Natural killer cell (primary cell): Measurements from ENCODE around the gene HOXC4. TPM values are rescaled to one million over a fixed set of nuclear protein-coding genes. Genes with fewer than 3 reads are reported as not detected.

Experiments
- ATAC-seq, 3 donors: fragments of 150-1000 bp in 2 of 3; fragments of 200-7000 bp in 1 of 3; cut with Tn5 transposase; 1 replicate in 1 of 3; 2 replicates in 2 of 3; pipeline ENCODE4 v1.10.0; 2021; ENCODE audit warnings: mild to moderate bottlenecking in 2 of 3, moderate library complexity in 2 of 3
- DNase-seq, 2 donors: peaks; one replicate each; pipeline versions ENCODE4 v3.0.0 to v3.0.0-alpha.2; 2013 to 2021; ENCODE audit warnings: mixed read lengths in 1 of 2
- H3K27ac ChIP-seq: one replicate; pipeline ENCODE4 v1.5.1; 2013; ENCODE audit warnings: mild to moderate bottlenecking, low read length
- H3K27me3 ChIP-seq: one replicate; pipeline ENCODE4 v1.6.1; 2013; ENCODE audit warnings: low read length; ENCODE audit not compliant: control insufficient read depth, insufficient read depth
- H3K36me3 ChIP-seq: one replicate; pipeline ENCODE4 v1.6.1; 2013; ENCODE audit warnings: low read length; ENCODE audit not compliant: control insufficient read depth, insufficient read depth
- H3K4me1 ChIP-seq: one replicate; pipeline ENCODE4 v1.6.1; 2013; ENCODE audit warnings: low read length; ENCODE audit not compliant: control insufficient read depth, insufficient read depth
- H3K4me3 ChIP-seq: one replicate; pipeline ENCODE4 v1.5.1; 2013; ENCODE audit warnings: low read length
- H3K9me3 ChIP-seq: one replicate; pipeline ENCODE4 v1.6.1; 2013; ENCODE audit warnings: low read length; ENCODE audit not compliant: control insufficient read depth, insufficient read depth
- H3K27ac Mint-ChIP-seq, 2 donors: one replicate each; pipeline ENCODE4 v1.8.0; 2022; ENCODE audit warnings: mild to moderate bottlenecking in 2 of 2, mixed read lengths in 2 of 2, moderate library complexity in 1 of 2
- H3K27me3 Mint-ChIP-seq, 2 donors: one replicate each; pipeline ENCODE4 v1.8.0; 2022; ENCODE audit warnings: low read depth in 2 of 2, mixed read lengths in 2 of 2
- H3K36me3 Mint-ChIP-seq: one replicate; pipeline ENCODE4 v1.8.0; 2022; ENCODE audit warnings: mixed read lengths
- H3K4me1 Mint-ChIP-seq, 2 donors: one replicate each; pipeline ENCODE4 v1.8.0; 2022; ENCODE audit warnings: mixed read lengths in 2 of 2
- H3K4me3 Mint-ChIP-seq: one replicate; pipeline ENCODE4 v1.8.0; 2022; ENCODE audit warnings: mild to moderate bottlenecking, moderate library complexity, mixed read lengths
- H3K9me3 Mint-ChIP-seq, 2 donors: one replicate each; pipeline ENCODE4 v1.8.0; 2022; ENCODE audit warnings: mixed read lengths in 2 of 2
- CTCF ChIP-seq: fragments of 200-600 bp; IDR thresholded peaks from one replicate; pipeline ENCODE4 v1.8.0; 2022; ENCODE audit warnings: antibody characterized with exemption
- WGBS: methylation state at CpG from one replicate; pipeline ENCODE4 v1.1.7; 2013; ENCODE audit warnings: missing lambda C conversion rate; ENCODE audit not compliant: insufficient coverage; 5-methylcytosine and 5-hydroxymethylcytosine counted together
- intact Hi-C: fragments of 100-400 bp; cut with micrococcal nuclease; formaldehyde crosslinking; loops from one replicate; pipeline ENCODE4 v1.14.2; 2022
- total RNA-seq, 4 donors: library from RNA; stranded (reverse); fragments of 120-200 nt in 1 of 4; gene quantifications; one replicate each; pipeline versions ENCODE4 v1.2.3 to v1.2.4, GENCODE V29; 2013 to 2022

HOXC4 gene
- total RNA-seq, 3 donors from 2014 or later (not counting 1 experiment from before 2014, with no cell fraction given): 0.95 to 3.2 (median 1.8) TPM

GRCh38 chr12:54065677-54066076 lies 12.0 kb downstream of the HOXC4 start:
- Histone ChIP-seq H3K27ac (no peak overlapping the region), H3K9me3 (no peaks in the 10 kb centered on the region), H3K4me1 (no peaks in the 10 kb centered on the region), H3K27me3 (peaks cover 23% of the 10 kb centered on the region), H3K4me3 (no peak overlapping the region), H3K36me3 (no peaks in the 10 kb centered on the region)
- Mint-ChIP-seq H3K4me1 (no peaks in the 10 kb centered on the region), H3K36me3 (no peaks in the 10 kb centered on the region), H3K9me3 (no peaks in the 10 kb centered on the region), H3K4me3 (no peak overlapping the region), H3K27ac (no peak overlapping the region), H3K27me3 (peaks cover 33 to 40% of the 10 kb centered on the region in 2 donors)
- TF ChIP-seq CTCF: no peak
- ATAC-seq: no peak
- no peak for DNase-seq
- intact Hi-C loops: no loop called here

- Histone ChIP-seq H3K27ac (no peak overlapping the region), H3K27me3 (peaks cover 19% of the 10 kb centered on the region), H3K9me3 (no peaks in the 10 kb centered on the region), H3K4me1 (no peaks in the 10 kb centered on the region), H3K4me3 (no peak overlapping the region), H3K36me3 (no peaks in the 10 kb centered on the region)
- no peaks in the 10 kb centered on the region for H3K36me3 Mint-ChIP-seq
- intact Hi-C loops: no loop called here
- H3K27me3 Mint-ChIP-seq: peaks cover 26 to 33% of the 10 kb centered on the region in 2 donors
- ATAC-seq (no peak), DNase-seq (no peak)
- H3K4me3 Mint-ChIP-seq: no peak overlapping the region
- WGBS: no CpG with 5 or more reads among the region's 1 CpG
- TF ChIP-seq CTCF: no peak
- H3K9me3 Mint-ChIP-seq: no peaks in the 10 kb centered on the region
- H3K27ac Mint-ChIP-seq: no peak overlapping the region
- H3K4me1 Mint-ChIP-seq: no peaks in the 10 kb centered on the region
These were observed 12.8 kb downstream of the HOXC4 start for GRCh38 chr12:54066408-54066807.

- no peak for TF ChIP-seq CTCF
- Histone ChIP-seq H3K27ac (no peak overlapping the region), H3K27me3 (peaks cover 14% of the 10 kb centered on the region), H3K36me3 (no peaks in the 10 kb centered on the region), H3K9me3 (no peaks in the 10 kb centered on the region), H3K4me1 (no peaks in the 10 kb centered on the region), H3K4me3 (no peak overlapping the region)
- intact Hi-C loops: no loop called here
- ATAC-seq (no peak), DNase-seq (no peak)
- Mint-ChIP-seq H3K4me1 (no peaks in the 10 kb centered on the region), H3K27ac (no peak overlapping the region), H3K9me3 (no peaks in the 10 kb centered on the region), H3K36me3 (no peaks in the 10 kb centered on the region), H3K4me3 (no peak overlapping the region), H3K27me3 (peaks cover 14 to 19% of the 10 kb centered on the region in 2 donors)
- WGBS: 85% methylated on average over 4 of the region's 4 CpGs
These were observed 14.9 kb downstream of the HOXC4 start for GRCh38 chr12:54068418-54069070.

GRCh38 chr12:54071942-54072341 lies 18.3 kb downstream of the HOXC4 start:
- H3K27me3 Mint-ChIP-seq: peaks cover 6 to 15% of the 10 kb centered on the region in 2 donors
- H3K36me3 Mint-ChIP-seq: no peaks in the 10 kb centered on the region
- H3K4me1 Mint-ChIP-seq: no peaks in the 10 kb centered on the region
- H3K9me3 Mint-ChIP-seq: no peaks in the 10 kb centered on the region
- DNase-seq: no peak
- Histone ChIP-seq H3K36me3 (no peaks in the 10 kb centered on the region), H3K27ac (no peak overlapping the region), H3K4me1 (no peaks in the 10 kb centered on the region), H3K4me3 (no peak overlapping the region), H3K9me3 (no peaks in the 10 kb centered on the region), H3K27me3 (peaks cover 6% of the 10 kb centered on the region)
- H3K27ac Mint-ChIP-seq: no peak overlapping the region
- no peak for ATAC-seq
- intact Hi-C loops: no loop called here
- TF ChIP-seq CTCF: no peak
- no peak overlapping the region for H3K4me3 Mint-ChIP-seq
- no CpG with 5 or more reads among the region's 1 CpG for WGBS
